Hepatocyte (in vitro differentiated cells): Measurements from ENCODE around the gene GPRC5B. TPM values are rescaled to one million over a fixed set of nuclear protein-coding genes. Genes with fewer than 3 reads are reported as not detected.

Experiments
- DNase-seq: peaks from one replicate; pipeline ENCODE4 v3.0.0-alpha.2; 2016; ENCODE audit warnings: low spot score
- H2AFZ ChIP-seq: fragments of 200-600 bp; sonication (generic); 2 replicates; pipeline ENCODE4 v1.6.0; 2016; ENCODE audit warnings: antibody characterized with exemption, mild to moderate bottlenecking
- H3K27ac ChIP-seq: fragments of 200-600 bp; sonication (generic); 2 replicates; pipeline ENCODE4 v1.5.1; 2016; ENCODE audit warnings: mild to moderate bottlenecking
- H3K27me3 ChIP-seq: fragments of 200-600 bp; sonication (generic); 2 replicates; pipeline ENCODE4 v1.6.1; 2016
- H3K36me3 ChIP-seq: fragments of 200-600 bp; sonication (generic); replicated peaks from 2 replicates; pipeline ENCODE4 v1.5.1; 2016; ENCODE audit warnings: low read depth; ENCODE audit not compliant: insufficient read depth
- H3K4me1 ChIP-seq: fragments of 200-600 bp; sonication (generic); 2 replicates; pipeline ENCODE4 v1.5.1; 2016; ENCODE audit warnings: mild to moderate bottlenecking, moderate library complexity; ENCODE audit not compliant: insufficient read depth
- H3K4me2 ChIP-seq: fragments of 200-600 bp; sonication (generic); 2 replicates; pipeline ENCODE4 v1.6.0; 2016
- H3K4me3 ChIP-seq: fragments of 200-600 bp; sonication (generic); 2 replicates; pipeline ENCODE4 v1.5.1; 2016; ENCODE audit warnings: mild to moderate bottlenecking
- H3K79me2 ChIP-seq: fragments of 200-600 bp; sonication (generic); 2 replicates; pipeline ENCODE4 v1.6.0; 2017; ENCODE audit warnings: mild to moderate bottlenecking
- H3K9me2 ChIP-seq: fragments of 200-600 bp; sonication (generic); replicated peaks from 2 replicates; pipeline ENCODE4 v1.6.0; 2017; ENCODE audit warnings: mild to moderate bottlenecking; ENCODE audit not compliant: insufficient read depth
- H3K9me3 ChIP-seq: fragments of 200-600 bp; sonication (generic); 2 replicates; pipeline ENCODE4 v1.5.1; 2016; ENCODE audit warnings: low read depth, mild to moderate bottlenecking
- H4K20me1 ChIP-seq: fragments of 200-600 bp; sonication (generic); 2 replicates; pipeline ENCODE4 v1.6.0; 2016; ENCODE audit warnings: mild to moderate bottlenecking; ENCODE audit not compliant: insufficient read depth, poor library complexity, severe bottlenecking
- EZH2 ChIP-seq: fragments of 200-600 bp; sonication (generic); IDR thresholded peaks from 2 replicates; pipeline ENCODE4 v1.6.1; 2016; ENCODE audit warnings: antibody characterized with exemption, mild to moderate bottlenecking, borderline replicate concordance
- EZH2phosphoT487 ChIP-seq: fragments of 200-600 bp; sonication (generic); IDR thresholded peaks from one replicate; pipeline ENCODE4 v1.6.1; 2018; ENCODE audit warnings: antibody characterized with exemption, mild to moderate bottlenecking, low read depth, moderate library complexity; ENCODE audit not compliant: unreplicated experiment, severe bottlenecking
- WGBS: methylation state at CpG from one replicate; pipeline ENCODE4 v1.1.6; 2016; ENCODE audit warnings: low lambda C conversion rate; ENCODE audit errors: missing lambda C conversion rate; 5-methylcytosine and 5-hydroxymethylcytosine counted together
- polyA plus RNA-seq: library from polyadenylated mRNA; unstranded; fragments of >200 nt; fragmentation: Nextera tagmentation; extraction: Ambion mirVana; gene quantifications from 2 replicates; pipeline ENCODE4 v1.2.1, GENCODE V29; 2016
- total RNA-seq: library from RNA; depleted of rRNA; stranded (reverse); fragments of >200 nt; gene quantifications from 2 replicates; pipeline ENCODE4 v1.2.3, GENCODE V29; 2014
- TF ChIP-seq, protein P1 (sequence below): fragments of 200-600 bp; sonication (generic); IDR thresholded peaks from 2 replicates; pipeline ENCODE4 v1.5.1; 2016; ENCODE audit warnings: antibody characterized with exemption, mild to moderate bottlenecking; ENCODE audit not compliant: poor library complexity

Gene GPRC5B
- total and polyA plus RNA-seq, 2 experiments from 2014 or later, result 36.2 to 73.1 TPM

DNA sequence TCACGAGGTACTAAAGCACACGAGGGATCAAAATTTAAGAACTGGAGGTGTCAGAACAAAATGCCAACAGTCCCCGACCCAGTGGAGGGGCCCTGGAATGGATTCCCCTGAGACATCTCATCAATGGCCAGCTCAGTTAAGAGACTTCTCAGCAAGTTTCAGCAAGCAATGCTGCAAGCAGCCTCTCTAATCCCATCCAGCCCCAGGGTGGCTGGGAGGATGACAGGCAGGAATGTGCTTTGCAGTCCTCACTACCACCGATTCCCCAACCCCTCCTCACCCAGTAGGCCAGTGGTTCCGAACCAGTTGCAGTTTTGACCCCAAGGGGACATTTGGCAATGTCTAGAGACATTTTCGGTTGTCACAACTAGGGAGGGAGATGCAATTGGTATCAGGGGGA, 8.7 kb downstream of the GPRC5B start:
- no peak for DNase-seq
- H3K27me3 ChIP-seq, result no peaks in the 10 kb centered on the region
- peaks cover 5% of the 10 kb centered on the region for H3K4me1 ChIP-seq
- no peak overlapping the region for H2AFZ ChIP-seq
- H3K79me2 ChIP-seq, result peaks cover 53% of the 10 kb centered on the region
- H3K9me3 ChIP-seq, result no peaks in the 10 kb centered on the region
- no peak for TF ChIP-seq EZH2
- TF ChIP-seq, protein P1, sequence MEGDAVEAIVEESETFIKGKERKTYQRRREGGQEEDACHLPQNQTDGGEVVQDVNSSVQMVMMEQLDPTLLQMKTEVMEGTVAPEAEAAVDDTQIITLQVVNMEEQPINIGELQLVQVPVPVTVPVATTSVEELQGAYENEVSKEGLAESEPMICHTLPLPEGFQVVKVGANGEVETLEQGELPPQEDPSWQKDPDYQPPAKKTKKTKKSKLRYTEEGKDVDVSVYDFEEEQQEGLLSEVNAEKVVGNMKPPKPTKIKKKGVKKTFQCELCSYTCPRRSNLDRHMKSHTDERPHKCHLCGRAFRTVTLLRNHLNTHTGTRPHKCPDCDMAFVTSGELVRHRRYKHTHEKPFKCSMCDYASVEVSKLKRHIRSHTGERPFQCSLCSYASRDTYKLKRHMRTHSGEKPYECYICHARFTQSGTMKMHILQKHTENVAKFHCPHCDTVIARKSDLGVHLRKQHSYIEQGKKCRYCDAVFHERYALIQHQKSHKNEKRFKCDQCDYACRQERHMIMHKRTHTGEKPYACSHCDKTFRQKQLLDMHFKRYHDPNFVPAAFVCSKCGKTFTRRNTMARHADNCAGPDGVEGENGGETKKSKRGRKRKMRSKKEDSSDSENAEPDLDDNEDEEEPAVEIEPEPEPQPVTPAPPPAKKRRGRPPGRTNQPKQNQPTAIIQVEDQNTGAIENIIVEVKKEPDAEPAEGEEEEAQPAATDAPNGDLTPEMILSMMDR, result no peak
- no peak for TF ChIP-seq EZH2phosphoT487
- H4K20me1 ChIP-seq, result peaks cover 19% of the 10 kb centered on the region
- H3K27ac ChIP-seq, result no peak overlapping the region
- H3K9me2 ChIP-seq, result no peaks in the 10 kb centered on the region
- no peaks in the 10 kb centered on the region for H3K36me3 ChIP-seq
- 82% methylated on average over 6 of the region's 6 CpGs for WGBS
- no peak overlapping the region for H3K4me2 ChIP-seq
- no peak overlapping the region for H3K4me3 ChIP-seq

DNA sequence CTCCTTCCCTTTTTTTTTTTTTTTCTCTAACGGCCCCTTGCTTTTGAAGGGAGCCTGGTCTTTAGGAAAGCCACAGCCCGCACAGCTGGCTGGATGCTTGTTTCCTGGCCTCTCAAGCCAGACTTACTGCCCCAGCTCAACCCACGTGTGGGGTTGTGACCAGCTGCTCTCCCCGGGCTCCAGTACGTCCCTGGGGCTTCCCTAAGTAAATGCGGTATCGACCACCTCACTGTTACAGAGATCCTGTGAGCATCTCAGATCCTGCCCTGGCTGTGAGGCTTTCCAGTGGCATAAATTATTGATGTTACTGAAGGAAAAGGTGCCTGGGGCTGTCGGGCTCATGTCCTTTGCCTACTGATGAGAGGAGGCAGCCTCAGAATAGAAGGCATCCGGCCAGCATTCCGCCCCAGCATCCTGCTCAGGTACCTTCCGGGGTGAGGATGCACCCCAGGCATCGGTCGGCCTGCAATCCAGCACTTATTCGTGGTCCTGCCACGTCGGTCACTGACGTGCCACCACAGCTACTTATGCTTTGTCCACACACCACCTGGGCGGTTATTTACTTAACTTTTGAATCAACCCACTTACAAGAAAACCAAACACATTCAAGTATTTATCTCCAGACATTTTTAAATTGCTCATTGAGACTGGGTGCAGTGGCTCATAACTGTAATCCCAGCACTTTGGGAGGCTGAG, 9.6 kb downstream of the GPRC5B start:
- no peak overlapping the region for H3K4me2 ChIP-seq
- peaks cover 19% of the 10 kb centered on the region for H4K20me1 ChIP-seq
- DNase-seq, result no peak
- H3K36me3 ChIP-seq, result no peaks in the 10 kb centered on the region
- no peaks in the 10 kb centered on the region for H3K27me3 ChIP-seq
- peaks cover 5% of the 10 kb centered on the region for H3K4me1 ChIP-seq
- no peaks in the 10 kb centered on the region for H3K9me2 ChIP-seq
- TF ChIP-seq, protein P1, result no peak
- TF ChIP-seq EZH2phosphoT487 (no peak), EZH2 (no peak)
- peaks cover 44% of the 10 kb centered on the region for H3K79me2 ChIP-seq
- H3K4me3 ChIP-seq, result no peak overlapping the region
- 81% methylated on average over 18 of the region's 18 CpGs for WGBS
- H2AFZ ChIP-seq, result no peak overlapping the region
- no peak overlapping the region for H3K27ac ChIP-seq
- no peaks in the 10 kb centered on the region for H3K9me3 ChIP-seq

DNA sequence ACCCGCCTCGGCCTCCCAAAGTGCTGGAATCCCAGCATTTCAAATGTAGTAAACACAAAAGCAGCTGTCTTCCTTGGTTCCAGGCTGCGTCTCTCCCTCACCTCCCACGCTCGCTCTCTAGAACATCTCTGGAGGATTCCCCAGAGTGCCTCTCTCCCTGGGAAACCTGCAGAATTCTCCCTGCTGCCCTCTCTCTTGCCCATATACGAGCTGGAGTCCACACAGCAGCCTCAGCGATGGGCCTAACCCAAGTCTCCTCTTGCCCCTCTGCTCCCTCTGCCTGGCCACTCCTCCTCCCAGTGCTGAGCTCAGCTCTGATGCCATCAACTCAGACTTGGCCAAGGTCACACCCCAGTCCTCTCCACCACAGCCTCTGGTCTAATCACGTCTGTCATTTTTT, 10.6 kb downstream of the GPRC5B start:
- no peak overlapping the region for H3K4me2 ChIP-seq
- no peak overlapping the region for H3K27ac ChIP-seq
- peaks cover 2% of the 10 kb centered on the region for H3K4me1 ChIP-seq
- peaks cover 19% of the 10 kb centered on the region for H4K20me1 ChIP-seq
- H2AFZ ChIP-seq, result no peak overlapping the region
- no peak for DNase-seq
- no peaks in the 10 kb centered on the region for H3K27me3 ChIP-seq
- H3K4me3 ChIP-seq, result no peak overlapping the region
- H3K36me3 ChIP-seq, result no peaks in the 10 kb centered on the region
- H3K9me2 ChIP-seq, result no peaks in the 10 kb centered on the region
- peaks cover 39% of the 10 kb centered on the region for H3K79me2 ChIP-seq
- WGBS, result 94% methylated on average over 8 of the region's 8 CpGs
- H3K9me3 ChIP-seq, result no peaks in the 10 kb centered on the region
- TF ChIP-seq EZH2phosphoT487, result no peak
- TF ChIP-seq, protein P1, result no peak
- no peak for TF ChIP-seq EZH2
